ENCODE data around the gene CRTC1.

DNA sequence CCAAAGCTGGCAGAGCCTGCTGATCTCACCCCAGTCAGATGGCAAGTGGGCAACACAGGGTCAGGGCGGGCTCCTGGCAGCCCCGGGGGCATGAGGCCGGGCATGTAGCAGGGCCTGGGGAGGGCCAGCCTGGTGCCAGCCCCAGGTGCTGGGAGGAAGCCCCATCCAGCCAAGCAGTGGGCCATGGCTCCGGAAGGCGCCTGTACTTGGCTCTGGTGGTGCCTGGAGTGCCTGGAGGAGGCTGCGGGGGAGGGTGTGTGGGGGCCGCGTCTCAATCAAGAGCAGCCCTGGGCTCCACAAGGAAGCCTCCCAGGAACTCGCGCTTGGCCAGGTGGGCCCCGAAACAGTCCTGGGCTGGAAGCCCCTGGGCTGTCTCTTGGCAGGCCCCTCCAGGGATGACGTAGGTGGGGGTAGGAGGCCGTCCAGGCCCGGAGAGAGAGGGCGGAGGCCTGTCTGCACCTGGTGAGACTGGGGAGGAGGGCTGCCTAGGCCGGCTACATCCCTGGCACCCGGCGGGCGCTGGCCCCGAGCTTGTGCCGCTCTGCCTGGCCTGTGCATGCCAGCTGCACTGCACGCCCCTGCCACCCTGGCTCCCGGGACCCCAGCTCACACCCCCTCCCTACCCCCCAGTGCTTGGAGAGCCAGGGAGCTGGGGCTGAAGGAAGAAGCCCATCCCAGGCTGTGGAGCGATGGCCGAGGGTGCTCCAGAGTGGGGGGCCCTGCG is 61.7 kb downstream of the CRTC1 start:
- TF ChIP-seq, protein P1, sequence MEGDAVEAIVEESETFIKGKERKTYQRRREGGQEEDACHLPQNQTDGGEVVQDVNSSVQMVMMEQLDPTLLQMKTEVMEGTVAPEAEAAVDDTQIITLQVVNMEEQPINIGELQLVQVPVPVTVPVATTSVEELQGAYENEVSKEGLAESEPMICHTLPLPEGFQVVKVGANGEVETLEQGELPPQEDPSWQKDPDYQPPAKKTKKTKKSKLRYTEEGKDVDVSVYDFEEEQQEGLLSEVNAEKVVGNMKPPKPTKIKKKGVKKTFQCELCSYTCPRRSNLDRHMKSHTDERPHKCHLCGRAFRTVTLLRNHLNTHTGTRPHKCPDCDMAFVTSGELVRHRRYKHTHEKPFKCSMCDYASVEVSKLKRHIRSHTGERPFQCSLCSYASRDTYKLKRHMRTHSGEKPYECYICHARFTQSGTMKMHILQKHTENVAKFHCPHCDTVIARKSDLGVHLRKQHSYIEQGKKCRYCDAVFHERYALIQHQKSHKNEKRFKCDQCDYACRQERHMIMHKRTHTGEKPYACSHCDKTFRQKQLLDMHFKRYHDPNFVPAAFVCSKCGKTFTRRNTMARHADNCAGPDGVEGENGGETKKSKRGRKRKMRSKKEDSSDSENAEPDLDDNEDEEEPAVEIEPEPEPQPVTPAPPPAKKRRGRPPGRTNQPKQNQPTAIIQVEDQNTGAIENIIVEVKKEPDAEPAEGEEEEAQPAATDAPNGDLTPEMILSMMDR (IDR thresholded peaks at IDR 0.05): no peak
- TF ChIP-seq POLR2AphosphoS5 (IDR thresholded peaks at IDR 0.05): no peak
- no peak for TF ChIP-seq POLR2A (IDR thresholded peaks at IDR 0.05)

Data from gastroesophageal sphincter (tissue), 3 donors.